H9 (cell line): Measurements from ENCODE around the gene CLEC4C. TPM values are rescaled to one million over a fixed set of nuclear protein-coding genes. Genes with fewer than 3 reads are reported as not detected.

Experiments used
- DNase-seq: peaks from one replicate; pipeline ENCODE4 v3.0.0-alpha.2; 2017
- H2AFZ ChIP-seq: one replicate; pipeline ENCODE4 v1.6.1; 2013; ENCODE audit warnings: mild to moderate bottlenecking, low read length, control low read depth, moderate library complexity
- H2AK5ac ChIP-seq: 2 replicates; pipeline ENCODE4 v1.6.1; 2013; ENCODE audit warnings: low read length, control low read depth, mixed read lengths; ENCODE audit not compliant: insufficient read length
- H2BK120ac ChIP-seq: one replicate; pipeline ENCODE4 v1.6.1; 2013; ENCODE audit warnings: low read depth, mild to moderate bottlenecking, low read length, control low read depth, inconsistent platforms; ENCODE audit not compliant: poor library complexity, severe bottlenecking
- H2BK12ac ChIP-seq: 2 replicates; pipeline ENCODE4 v1.6.1; 2013; ENCODE audit warnings: low read length, control low read depth, mixed read lengths, low read depth; ENCODE audit not compliant: insufficient read length
- H2BK15ac ChIP-seq: 2 replicates; pipeline ENCODE4 v1.6.1; 2013; ENCODE audit warnings: low read depth, low read length, control low read depth
- H2BK20ac ChIP-seq: one replicate; pipeline ENCODE4 v1.6.1; 2013; ENCODE audit warnings: low read depth, mild to moderate bottlenecking, low read length, control low read depth, inconsistent platforms; ENCODE audit not compliant: poor library complexity, severe bottlenecking
- H2BK5ac ChIP-seq: 2 replicates; pipeline ENCODE4 v1.6.1; 2013; ENCODE audit warnings: low read length, control low read depth, mixed read lengths; ENCODE audit not compliant: insufficient read length
- H3K14ac ChIP-seq: 2 replicates; pipeline ENCODE4 v1.6.1; 2013; ENCODE audit warnings: low read length, control low read depth; ENCODE audit not compliant: insufficient read depth
- H3K18ac ChIP-seq: 2 replicates; pipeline ENCODE4 v1.6.1; 2013; ENCODE audit warnings: low read depth, mild to moderate bottlenecking, mixed read lengths, low read length, control low read depth; ENCODE audit not compliant: insufficient read length
- H3K23ac ChIP-seq: 2 replicates; pipeline ENCODE4 v1.6.1; 2013; ENCODE audit warnings: low read length, control low read depth, mixed read lengths, low read depth; ENCODE audit not compliant: insufficient read length
- H3K23me2 ChIP-seq: 2 replicates; pipeline ENCODE4 v1.6.1; 2013; ENCODE audit warnings: low read depth, mild to moderate bottlenecking, mixed read lengths, low read length, control low read depth; ENCODE audit not compliant: insufficient read length, poor library complexity, severe bottlenecking
- H3K27ac ChIP-seq: 2 replicates; pipeline ENCODE4 v1.5.1; 2013; ENCODE audit warnings: low read length, control low read depth, mixed read lengths, low read depth; ENCODE audit not compliant: insufficient read length
- H3K27me3 ChIP-seq: 2 replicates; pipeline ENCODE4 v1.6.1; 2013; ENCODE audit warnings: low read length, control low read depth, inconsistent platforms; ENCODE audit not compliant: insufficient read depth
- H3K4ac ChIP-seq: 2 replicates; pipeline ENCODE4 v1.6.1; 2013; ENCODE audit warnings: low read depth, mild to moderate bottlenecking, control low read depth, inconsistent platforms, low read length, moderate library complexity
- H3K4me1 ChIP-seq: 2 replicates; pipeline ENCODE4 v1.6.1; 2013; ENCODE audit warnings: low read length, control low read depth, inconsistent platforms; ENCODE audit not compliant: insufficient read depth
- H3K4me2 ChIP-seq: 2 replicates; pipeline ENCODE4 v1.6.1; 2013; ENCODE audit warnings: low read length, control low read depth, mixed read lengths; ENCODE audit not compliant: insufficient read length, insufficient read depth
- H3K56ac ChIP-seq: 2 replicates; pipeline ENCODE4 v1.6.1; 2013; ENCODE audit warnings: low read depth, mild to moderate bottlenecking, mixed read lengths, low read length, control low read depth; ENCODE audit not compliant: insufficient read length
- H3K79me1 ChIP-seq: 2 replicates; pipeline ENCODE4 v1.6.1; 2013; ENCODE audit warnings: low read depth, mild to moderate bottlenecking, moderate library complexity, low read length, control low read depth, inconsistent platforms; ENCODE audit not compliant: insufficient read depth, poor library complexity, severe bottlenecking
- H3K79me2 ChIP-seq: 2 replicates; pipeline ENCODE4 v1.6.1; 2013; ENCODE audit warnings: low read length, control low read depth, inconsistent platforms; ENCODE audit not compliant: insufficient read depth
- H3K9ac ChIP-seq: 2 replicates; pipeline ENCODE4 v1.6.1; 2013; ENCODE audit warnings: low read length, control low read depth, mixed read lengths; ENCODE audit not compliant: insufficient read length; ENCODE audit errors: extremely low read depth
- H3K9me3 ChIP-seq: one replicate; pipeline ENCODE4 v1.6.1; 2013; ENCODE audit warnings: low read depth, low read length, inconsistent platforms; ENCODE audit not compliant: control insufficient read depth
- H3T11ph ChIP-seq: one replicate; pipeline ENCODE4 v1.6.1; 2013; ENCODE audit warnings: mild to moderate bottlenecking, low read length, control low read depth, inconsistent platforms
- H4K20me1 ChIP-seq: one replicate; pipeline ENCODE4 v1.6.1; 2013; ENCODE audit not compliant: control insufficient read depth, insufficient read length, insufficient read depth
- H4K5ac ChIP-seq: 2 replicates; pipeline ENCODE4 v1.6.1; 2013; ENCODE audit warnings: low read depth, mild to moderate bottlenecking, mixed read lengths, low read length, control low read depth; ENCODE audit not compliant: insufficient read length
- H4K8ac ChIP-seq: replicated peaks from 2 replicates; pipeline ENCODE4 v1.6.1; 2013; ENCODE audit warnings: low read length, control low read depth, mixed read lengths, low read depth; ENCODE audit not compliant: insufficient read length
- H4K91ac ChIP-seq: 2 replicates; pipeline ENCODE4 v1.6.1; 2013; ENCODE audit warnings: low read depth, mild to moderate bottlenecking, moderate library complexity, mixed read lengths, low read length, control low read depth; ENCODE audit not compliant: insufficient read length
- H3K27ac Mint-ChIP-seq, 3 experiments: 2 replicates in 2 of 3; 3 replicates in 1 of 3; pipeline ENCODE4 v1.8.0; 2020 to 2021; ENCODE audit warnings: mixed read lengths in 3 of 3, mild to moderate bottlenecking in 1 of 3, moderate library complexity in 1 of 3
- H3K27me3 Mint-ChIP-seq: 2 replicates; pipeline ENCODE4 v1.8.0; 2021; ENCODE audit warnings: low read depth, mild to moderate bottlenecking, moderate library complexity, mixed read lengths
- H3K36me3 Mint-ChIP-seq, 3 experiments: 2 replicates in 2 of 3; 3 replicates in 1 of 3; pipeline ENCODE4 v1.8.0; 2020 to 2021; ENCODE audit warnings: low read depth in 3 of 3, mixed read lengths in 3 of 3; ENCODE audit not compliant: insufficient read depth in 1 of 3
- H3K4me1 Mint-ChIP-seq, 2 experiments: 2 replicates each; pipeline ENCODE4 v1.8.0; 2020; ENCODE audit warnings: mixed read lengths in 2 of 2
- H3K4me3 Mint-ChIP-seq, 2 experiments: 2 replicates in 1 of 2; 3 replicates in 1 of 2; pipeline ENCODE4 v1.8.0; 2020 to 2021; ENCODE audit warnings: mild to moderate bottlenecking in 2 of 2, mixed read lengths in 2 of 2, moderate library complexity in 1 of 2
- H3K9me3 Mint-ChIP-seq, 2 experiments: 2 replicates in 1 of 2; 3 replicates in 1 of 2; pipeline ENCODE4 v1.8.0; 2020; ENCODE audit warnings: mild to moderate bottlenecking in 2 of 2, mixed read lengths in 2 of 2, moderate library complexity in 1 of 2
- CTCF ChIP-seq: fragments of 200-600 bp; sonication (generic); conservative IDR thresholded peaks from 3 replicates; pipeline ENCODE4 v1.8.0; 2021; ENCODE audit warnings: antibody characterized with exemption, mild to moderate bottlenecking
- WGBS: extraction: QIAGEN DNeasy Blood & Tissue Kit; methylation state at CpG from one replicate; pipeline ENCODE4 v1.1.7; 2013; ENCODE audit warnings: missing lambda C conversion rate, low lambda C conversion rate, mixed read lengths; ENCODE audit not compliant: insufficient read length; ENCODE audit errors: extremely low coverage; 5-methylcytosine and 5-hydroxymethylcytosine counted together
- total RNA-seq: library from RNA; stranded (reverse); gene quantifications from 2 replicates; pipeline ENCODE4 v1.2.1, GENCODE V29; 2021

Gene CLEC4C
- total RNA-seq, 1 experiment from 2014 or later = 0.26 TPM

DNA sequence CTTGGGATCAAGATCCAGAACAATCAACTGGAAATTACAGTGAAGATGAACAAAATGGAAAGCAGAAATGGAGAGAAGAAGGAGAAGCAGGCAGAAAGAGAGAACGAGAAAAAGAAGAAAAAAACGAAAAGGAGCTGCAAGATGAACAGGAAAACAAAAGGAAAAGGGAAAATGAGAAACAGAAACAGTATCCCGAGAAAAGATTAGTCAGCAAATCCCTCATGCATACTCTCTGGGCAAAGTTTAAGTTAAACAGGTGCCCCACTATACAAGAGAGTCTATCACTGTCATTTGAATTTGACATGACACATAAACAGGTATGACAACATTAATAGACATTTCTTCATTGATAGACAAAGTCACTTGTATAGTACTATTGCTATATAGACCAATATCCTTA is 22.8 kb upstream of the CLEC4C start:
- H3K27ac ChIP-seq = no peak overlapping the region
- H2AK5ac ChIP-seq = no peak overlapping the region
- H3K9ac ChIP-seq = no peak overlapping the region
- Mint-ChIP-seq H3K27ac (no peak overlapping the region), H3K36me3 (peaks cover 0 to 2% (median 0%) of the 10 kb centered on the region in 3 experiments; a peak in 1 of 7 replicates), H3K27me3 (no peaks in the 10 kb centered on the region), H3K9me3 (no peaks in the 10 kb centered on the region), H3K4me3 (no peak overlapping the region), H3K4me1 (peaks cover 7 to 16% of the 10 kb centered on the region in 2 experiments)
- no peak overlapping the region for H2BK15ac ChIP-seq
- no peak overlapping the region for H4K8ac ChIP-seq
- no peaks in the 10 kb centered on the region for H3K9me3 ChIP-seq
- no peak overlapping the region for H2BK120ac ChIP-seq
- H3K23me2 ChIP-seq = no peaks in the 10 kb centered on the region
- H3K4me2 ChIP-seq = no peak overlapping the region
- H3K79me2 ChIP-seq = no peaks in the 10 kb centered on the region
- H3K27me3 ChIP-seq = no peaks in the 10 kb centered on the region
- H3K79me1 ChIP-seq = no peaks in the 10 kb centered on the region
- H4K91ac ChIP-seq = no peak overlapping the region
- no peak overlapping the region for H2BK12ac ChIP-seq
- H3K4ac ChIP-seq = no peak overlapping the region
- H4K5ac ChIP-seq = no peak overlapping the region
- H3K14ac ChIP-seq = no peak overlapping the region
- no peak overlapping the region for H3K56ac ChIP-seq
- H3K18ac ChIP-seq = no peak overlapping the region
- no peak overlapping the region for H2BK5ac ChIP-seq
- WGBS = no CpG with 5 or more reads among the region's 3 CpGs
- no peaks in the 10 kb centered on the region for H4K20me1 ChIP-seq
- no peak overlapping the region for H2BK20ac ChIP-seq
- TF ChIP-seq CTCF = no peak
- H3K23ac ChIP-seq = no peak overlapping the region
- H3K4me1 ChIP-seq = no peaks in the 10 kb centered on the region
- no peak overlapping the region for H2AFZ ChIP-seq
- H3T11ph ChIP-seq = no peak overlapping the region
- DNase-seq = no peak
